ENCODE measurements around the gene HDAC4.

Gene HDAC4

DNA sequence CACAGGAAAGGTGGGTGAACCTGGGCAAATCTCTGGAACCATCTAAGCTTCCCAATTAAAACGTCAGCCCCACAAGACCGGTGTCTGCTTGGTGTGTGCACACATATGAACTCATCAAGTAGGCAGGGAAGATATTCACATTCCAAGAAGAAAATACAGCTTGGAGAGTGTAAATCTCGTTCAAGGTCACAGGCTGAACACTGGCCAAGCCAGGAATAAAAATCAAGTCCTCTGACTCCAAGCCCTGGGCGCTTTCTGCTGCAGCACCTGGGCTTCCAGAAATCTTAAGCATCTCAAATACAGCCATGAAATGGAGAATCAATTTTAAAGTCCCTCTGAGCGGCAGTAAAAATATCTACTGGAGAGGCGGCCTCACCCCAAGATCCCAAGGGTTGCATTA is 402.0 kb downstream of the HDAC4 start:
- Mint-ChIP-seq H3K4me3 (no peak overlapping the region), H3K4me1 (ENCODE audit: low read depth) (no peaks in the 10 kb centered on the region), H3K9me3 (no peaks in the 10 kb centered on the region), H3K27me3 (ENCODE audit: low read depth) (peaks cover 3% of the 10 kb centered on the region), H3K27ac (no peak overlapping the region), H3K36me3 (ENCODE audit: low read depth) (no peaks in the 10 kb centered on the region)
- DNase-seq (ENCODE audit: low spot score), result no peak
